SU-DHL-6 (cell line): ENCODE data around the gene IPP.

ENCODE experiments used
- EZH2phosphoT487 ChIP-seq: fragments of 200-600 bp; sonication (generic), shearing (Covaris generic); conservative IDR thresholded peaks from 2 replicates; pipeline ENCODE4 v1.6.1; 2018; ENCODE audit warnings: mild to moderate bottlenecking, antibody characterized with exemption, low read length, moderate library complexity, mixed read lengths
- TF ChIP-seq, protein P1 (sequence below): fragments of 200-600 bp; sonication (generic); IDR thresholded peaks from one replicate; pipeline ENCODE4 v1.5.1; 2017; ENCODE audit warnings: antibody characterized with exemption, mild to moderate bottlenecking, low read length, moderate library complexity; ENCODE audit not compliant: insufficient read depth, poor library complexity, severe bottlenecking

- TF ChIP-seq, protein P1, sequence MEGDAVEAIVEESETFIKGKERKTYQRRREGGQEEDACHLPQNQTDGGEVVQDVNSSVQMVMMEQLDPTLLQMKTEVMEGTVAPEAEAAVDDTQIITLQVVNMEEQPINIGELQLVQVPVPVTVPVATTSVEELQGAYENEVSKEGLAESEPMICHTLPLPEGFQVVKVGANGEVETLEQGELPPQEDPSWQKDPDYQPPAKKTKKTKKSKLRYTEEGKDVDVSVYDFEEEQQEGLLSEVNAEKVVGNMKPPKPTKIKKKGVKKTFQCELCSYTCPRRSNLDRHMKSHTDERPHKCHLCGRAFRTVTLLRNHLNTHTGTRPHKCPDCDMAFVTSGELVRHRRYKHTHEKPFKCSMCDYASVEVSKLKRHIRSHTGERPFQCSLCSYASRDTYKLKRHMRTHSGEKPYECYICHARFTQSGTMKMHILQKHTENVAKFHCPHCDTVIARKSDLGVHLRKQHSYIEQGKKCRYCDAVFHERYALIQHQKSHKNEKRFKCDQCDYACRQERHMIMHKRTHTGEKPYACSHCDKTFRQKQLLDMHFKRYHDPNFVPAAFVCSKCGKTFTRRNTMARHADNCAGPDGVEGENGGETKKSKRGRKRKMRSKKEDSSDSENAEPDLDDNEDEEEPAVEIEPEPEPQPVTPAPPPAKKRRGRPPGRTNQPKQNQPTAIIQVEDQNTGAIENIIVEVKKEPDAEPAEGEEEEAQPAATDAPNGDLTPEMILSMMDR: no peak
- TF ChIP-seq EZH2phosphoT487: no peak
Measured at GRCh38 chr1:45753248-45754037, 3.0 kb upstream of the IPP start.
